ENCODE data around the gene IGFALS.

- TF ChIP-seq POLR2AphosphoS5 (IDR thresholded peaks at IDR 0.05; ENCODE audit: low read depth) (no peak), CTCF (conservative IDR thresholded peaks at IDR 0.05; ENCODE audit: low read depth in 2 of 2) (no peak), REST (IDR thresholded peaks at IDR 0.05; ENCODE audit: unreplicated experiment) (no peak)
Measured at GRCh38 chr16:1765826-1766225, 27.7 kb downstream of the IGFALS start.

Measured in GM23338 (cell line).